HepG2 (cell line): ENCODE results near the gene UNC119B. TPM values are rescaled to one million over a fixed set of nuclear protein-coding genes. Genes with fewer than 3 reads are reported as not detected.

Experiments used
- ATAC-seq: fragments of 200-7000 bp; cut with Tn5 transposase; 3 replicates; pipeline ENCODE4 v1.9.1; 2020; ENCODE audit warnings: mild to moderate bottlenecking, moderate library complexity
- BruUV-seq: library from RNA; stranded (reverse); fragments of 400-500 nt; replicated peaks from 2 replicates; lab custom pipeline; 2021; lab: Mats Ljungman, UMichigan
- CTCF ChIA-PET: fragments of 300-600 bp; formaldehyde crosslinking; extraction: SDS; loops from one replicate; lab custom pipeline; 2021; ENCODE audit warnings: low total read pairs, inconsistent platforms, low intra/inter-chr PET ratio; lab: Yijun Ruan, JAX
- POLR2A ChIA-PET: fragments of 350-600 bp; sonication (Branson Sonifier 250); formaldehyde crosslinking; loops from one replicate; lab custom pipeline; 2020; ENCODE audit warnings: antibody characterized with exemption, inconsistent platforms; lab: Yijun Ruan, JAX
- DNase-seq: peaks from one replicate; pipeline ENCODE4 v3.0.0-alpha.2; 2015; ENCODE audit warnings: low spot score
- FAIRE-seq: peaks from 3 replicates; lab custom pipeline; 2011; peaks lifted over from hg19 to GRCh38; lab: Jason Lieb, UNC
- H2AFZ ChIP-seq: one replicate; pipeline ENCODE4 v1.6.1; 2011; ENCODE audit warnings: low read length, inconsistent platforms
- H3K27ac ChIP-seq: fragments of 300-600 bp; 3 replicates; pipeline ENCODE4 v1.8.0; 2011; ENCODE audit warnings: mixed run types, mild to moderate bottlenecking, mixed read lengths, low read length, inconsistent platforms; ENCODE audit not compliant: insufficient read depth; ENCODE audit errors: extremely low read length
- H3K27me3 ChIP-seq, 2 experiments: fragments of 200-600 bp in 1 of 2; 2 replicates in 1 of 2; 3 replicates in 1 of 2; pipeline versions ENCODE4 v1.6.0 to v1.8.0; 2011; ENCODE audit warnings: low read length in 2 of 2, mild to moderate bottlenecking in 2 of 2, moderate library complexity in 2 of 2, inconsistent platforms in 1 of 2; ENCODE audit not compliant: insufficient read depth in 2 of 2, control insufficient read depth in 1 of 2
- H3K36me3 ChIP-seq, 2 experiments: fragments of 200-600 bp in 1 of 2; replicated peaks in 1 of 2; 2 replicates in 1 of 2; 3 replicates in 1 of 2; pipeline versions ENCODE4 v1.5.1 to v1.8.0; 2011; ENCODE audit warnings: low read length in 2 of 2, inconsistent platforms in 1 of 2; ENCODE audit not compliant: insufficient read depth in 2 of 2, control insufficient read depth in 1 of 2
- H3K4me1 ChIP-seq: 2 replicates; pipeline ENCODE4 v1.5.1; 2012; ENCODE audit warnings: low read length, inconsistent platforms; ENCODE audit not compliant: insufficient read depth
- H3K4me2 ChIP-seq: 2 replicates; pipeline ENCODE4 v1.6.0; 2011; ENCODE audit warnings: low read depth, low read length, inconsistent platforms
- H3K4me3 ChIP-seq, 3 experiments: fragments of 200-600 bp in 1 of 3; sonication (generic), shearing (Covaris generic) in 1 of 3; replicated peaks in 1 of 3; 2 replicates each; pipeline ENCODE4 v1.5.1; 2011 to 2016; ENCODE audit warnings: low read length in 3 of 3, inconsistent platforms in 2 of 3, low read depth in 2 of 3, mild to moderate bottlenecking in 2 of 3, control low read depth in 1 of 3, mixed read lengths in 1 of 3; ENCODE audit not compliant: insufficient read depth in 1 of 3
- H3K79me2 ChIP-seq: one replicate; pipeline ENCODE4 v1.6.1; 2011; ENCODE audit warnings: low read length, inconsistent platforms; ENCODE audit not compliant: insufficient read depth
- H3K9ac ChIP-seq: 2 replicates; pipeline ENCODE4 v1.6.0; 2011; ENCODE audit warnings: mild to moderate bottlenecking, low read depth, low read length, inconsistent platforms; ENCODE audit not compliant: insufficient read depth
- H3K9me3 ChIP-seq: 2 replicates; pipeline ENCODE4 v1.5.1; 2012; ENCODE audit warnings: mild to moderate bottlenecking, low read length
- H4K20me1 ChIP-seq: 2 replicates; pipeline ENCODE4 v1.6.0; 2011; ENCODE audit warnings: inconsistent platforms, mild to moderate bottlenecking, low read length, moderate library complexity; ENCODE audit not compliant: insufficient read depth
- FOXO1 ChIP-seq: sonication (generic); formaldehyde crosslinking; IDR thresholded peaks from 2 replicates; pipeline ENCODE4 v1.4.0; 2020; ENCODE audit warnings: missing genetic modification reagents
- HIVEP1 ChIP-seq: sonication (generic); formaldehyde crosslinking; IDR thresholded peaks from 2 replicates; pipeline ENCODE4 v1.4.0; 2020; ENCODE audit warnings: mild to moderate bottlenecking, missing genetic modification reagents
- KDM4B ChIP-seq: sonication (generic); formaldehyde crosslinking; IDR thresholded peaks from 2 replicates; pipeline ENCODE4 v1.4.0; 2020; ENCODE audit warnings: missing genetic modification reagents
- KDM5B ChIP-seq: sonication (generic); formaldehyde crosslinking; IDR thresholded peaks from 2 replicates; pipeline ENCODE4 v1.4.0; 2020; ENCODE audit warnings: missing genetic modification reagents, mild to moderate bottlenecking, borderline replicate concordance
- KLF9 ChIP-seq: IDR thresholded peaks from 2 replicates; pipeline ENCODE4 v1.6.1; 2016; ENCODE audit warnings: low read depth
- PHF8 ChIP-seq: sonication (generic); formaldehyde crosslinking; IDR thresholded peaks from 2 replicates; pipeline ENCODE4 v1.5.0; 2020; ENCODE audit warnings: missing genetic modification reagents
- PLRG1 ChIP-seq: fragments of 450-650 bp; conservative IDR thresholded peaks from 2 replicates; pipeline ENCODE4 v1.6.1; 2016
- SYNCRIP ChIP-seq: fragments of 200-400 bp; formaldehyde crosslinking; IDR thresholded peaks from 2 replicates; pipeline ENCODE4 v1.6.1; 2018; ENCODE audit warnings: mild to moderate bottlenecking, low read depth, low read length; ENCODE audit not compliant: insufficient read depth
- ZNF17 ChIP-seq: sonication (generic); formaldehyde crosslinking; IDR thresholded peaks from 2 replicates; pipeline ENCODE4 v1.5.0; 2020; ENCODE audit warnings: mild to moderate bottlenecking, missing genetic modification reagents
- ZNF205 ChIP-seq: IDR thresholded peaks from 2 replicates; pipeline ENCODE4 v1.6.1; 2018; ENCODE audit warnings: missing biosample characterization, missing genetic modification reagents
- ZNF549 ChIP-seq: sonication (generic); formaldehyde crosslinking; IDR thresholded peaks from 2 replicates; pipeline ENCODE4 v1.5.0; 2020; ENCODE audit warnings: missing genetic modification reagents
- ZNF737 ChIP-seq: sonication (generic); formaldehyde crosslinking; IDR thresholded peaks from 2 replicates; pipeline ENCODE4 v1.5.0; 2020; ENCODE audit warnings: missing genetic modification reagents, mild to moderate bottlenecking, borderline replicate concordance
- ZNF782 ChIP-seq: sonication (generic); formaldehyde crosslinking; IDR thresholded peaks from 2 replicates; pipeline ENCODE4 v1.4.0; 2020; ENCODE audit warnings: missing genetic modification reagents, mild to moderate bottlenecking, borderline replicate concordance
- ZZZ3 ChIP-seq: sonication (generic); formaldehyde crosslinking; IDR thresholded peaks from 2 replicates; pipeline ENCODE4 v1.4.0; 2020; ENCODE audit warnings: missing genetic modification reagents, mild to moderate bottlenecking, borderline replicate concordance
- WGBS: methylation state at CpG from one replicate; pipeline ENCODE4 v1.1.6; 2017; ENCODE audit warnings: low lambda C conversion rate; 5-methylcytosine and 5-hydroxymethylcytosine counted together
- in situ Hi-C: cut with HindIII; loops from 2 replicates; pipeline ENCODE4 v1.10.0; 2017; ENCODE audit warnings: low pct_unique_long_range_greater_than_20kb; ENCODE audit not compliant: extremely low pct_ligation_motif_present
- intact Hi-C: fragments of 100-400 bp; cut with micrococcal nuclease; formaldehyde crosslinking; loops from one replicate; pipeline ENCODE4 v1.10.0; 2022; ENCODE audit not compliant: unreplicated experiment
- polyA plus RNA-seq, 8 experiments: library from polyadenylated mRNA; depleted of rRNA in 3 of 8; stranded (reverse) in 7 of 8; unstranded in 1 of 8; fragments of >200 nt; fragmentation: Illumina TruSeq in 4 of 8; extraction: Trizol in 4 of 8; gene quantifications; 2 replicates each; pipeline versions ENCODE4 v1.2.1 to v1.2.3, GENCODE V29; 2011 to 2016; ENCODE audit warnings: low read depth in 4 of 8, missing spikeins in 1 of 8, mixed read lengths in 1 of 8; ENCODE audit not compliant: insufficient read depth in 1 of 8
- total RNA-seq, 5 experiments: library from RNA; depleted of rRNA; stranded (reverse); fragments of >200 nt; fragmentation: Illumina TruSeq; extraction: Trizol; gene quantifications; 2 replicates each; pipeline ENCODE4 v1.2.3, GENCODE V29; 2016; ENCODE audit warnings: low read depth in 1 of 5
- TF ChIP-seq, protein P1 (sequence below): sonication (generic); formaldehyde crosslinking; IDR thresholded peaks from 2 replicates; pipeline ENCODE4 v1.5.1; 2020; ENCODE audit warnings: missing genetic modification reagents, mild to moderate bottlenecking, borderline replicate concordance
- TF ChIP-seq, protein P2 (sequence below): IDR thresholded peaks from 2 replicates; pipeline ENCODE4 v1.6.1; 2016; ENCODE audit warnings: low read depth, borderline replicate concordance

UNC119B gene
- total and polyA plus RNA-seq, 2 of the 13 experiments (the other 11 are each of a cell fraction or from before 2014, with no cell fraction given): 19.6 to 19.7 TPM

DNA sequence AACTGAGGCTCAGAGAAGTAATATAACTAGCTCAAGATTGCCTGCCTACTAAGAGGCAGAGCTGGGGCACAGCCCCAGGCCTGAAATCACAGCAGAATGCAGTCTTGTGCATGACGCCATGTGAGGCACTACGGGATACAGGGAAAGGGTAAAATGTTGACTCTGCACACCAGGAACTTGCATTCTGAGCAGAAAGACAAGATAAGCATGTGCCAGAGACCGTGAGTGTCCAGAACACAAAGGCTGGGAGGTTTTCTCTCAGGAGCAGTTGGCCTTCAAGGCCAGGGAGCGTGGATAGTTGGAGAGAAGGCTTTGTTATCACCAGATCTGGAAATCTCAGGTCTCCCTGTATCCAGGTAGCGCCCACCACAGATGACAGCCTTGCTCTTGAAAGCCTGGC, 46.5 kb upstream of the UNC119B start:
- FAIRE-seq (no peak), ATAC-seq (no peak), DNase-seq (no peak)
- Histone ChIP-seq H3K4me3 (no peak overlapping the region), H4K20me1 (no peaks in the 10 kb centered on the region), H3K27ac (no peak overlapping the region), H3K9me3 (no peaks in the 10 kb centered on the region), H3K4me2 (no peak overlapping the region), H3K79me2 (no peaks in the 10 kb centered on the region), H3K27me3 (peaks cover 4 to 13% of the 10 kb centered on the region in 2 experiments; a peak in 3 of 5 replicates)
- POLR2A ChIA-PET: interaction anchor here (1.3 kb wide), 1 partner anchor 23 kb away, joined by 3 read pairs; the partner anchor contains the start of gene MLEC
- no TSS peak for BruUV-seq
- WGBS: 14% methylated on average over 5 of the region's 5 CpGs
- CTCF ChIA-PET: no interaction called here
- intact Hi-C loops: no loop called here
- TF ChIP-seq KLF9 (CRISPR knock-in tag): no peak
- no peak for TF ChIP-seq ZZZ3 (CRISPR knock-in tag)
- TF ChIP-seq ZNF737 (CRISPR knock-in tag): no peak
- TF ChIP-seq, all 625 proteins: peak for 0
- H3K4me1 ChIP-seq: peaks cover 9% of the 10 kb centered on the region
- no peaks in the 10 kb centered on the region for H3K36me3 ChIP-seq
- H2AFZ ChIP-seq: no peak overlapping the region
- no peak overlapping the region for H3K9ac ChIP-seq
- in situ Hi-C loops: no loop called here

DNA sequence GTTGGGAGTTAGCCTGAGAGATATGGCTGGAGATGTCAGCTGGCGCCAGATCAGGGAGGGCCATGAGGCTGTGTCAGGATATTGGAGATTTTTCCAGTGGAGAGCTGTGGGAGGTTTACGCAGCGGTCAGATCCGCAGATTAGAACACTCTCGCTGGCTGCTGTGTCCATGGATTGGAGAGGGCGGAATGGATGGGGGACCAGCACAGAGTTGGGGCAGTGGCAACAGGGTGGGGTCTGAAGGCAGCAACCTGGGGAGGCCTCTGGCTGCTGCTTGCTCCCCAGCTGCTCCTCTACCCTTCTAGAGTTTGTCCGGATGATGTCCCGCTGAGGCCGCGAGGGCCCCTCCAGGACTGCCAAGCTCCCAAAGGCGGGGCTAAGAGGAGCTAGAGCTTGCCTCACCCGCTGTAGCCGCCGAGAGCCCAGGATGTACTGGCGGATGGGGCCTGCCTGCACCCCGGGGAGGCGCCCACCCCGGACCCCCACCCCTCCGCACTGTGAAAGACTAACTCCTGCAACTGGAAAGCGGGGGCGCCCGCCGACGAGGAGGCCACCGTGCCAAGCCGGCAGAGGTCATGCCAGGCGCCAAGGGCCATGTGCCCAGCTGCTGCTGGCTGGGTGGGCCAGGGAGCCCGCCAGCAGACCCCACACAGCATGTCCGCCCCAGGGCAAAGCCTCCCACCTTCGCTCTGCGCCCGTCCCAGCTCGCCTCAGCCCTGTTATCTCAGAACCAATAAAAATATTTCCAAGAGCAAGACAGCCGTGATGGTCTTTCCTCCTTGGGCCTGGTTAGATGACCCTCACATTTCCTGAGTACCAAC, 43.5 kb upstream of the UNC119B start:
- WGBS: 52% methylated on average over 12 of the region's 34 CpGs
- intact Hi-C loops: no loop called here
- in situ Hi-C loops: no loop called here
- Histone ChIP-seq H3K36me3 (no peaks in the 10 kb centered on the region), H3K27me3 (peaks cover 3 to 17% of the 10 kb centered on the region in 2 experiments; a peak in 1 of 5 replicates), H3K4me2 (no peak overlapping the region), H3K9ac (no peak overlapping the region), H3K4me1 (no peaks in the 10 kb centered on the region), H3K79me2 (no peaks in the 10 kb centered on the region), H3K9me3 (no peaks in the 10 kb centered on the region), H3K27ac (no peak overlapping the region), H2AFZ (no peak overlapping the region), H3K4me3 (no peak overlapping the region), H4K20me1 (no peaks in the 10 kb centered on the region)
- ChIA-PET CTCF (no interaction called here), POLR2A (no interaction called here)
- no peak for FAIRE-seq
- BruUV-seq: no TSS peak
- no peak for DNase-seq
- ATAC-seq: no peak
- TF ChIP-seq, protein P1, sequence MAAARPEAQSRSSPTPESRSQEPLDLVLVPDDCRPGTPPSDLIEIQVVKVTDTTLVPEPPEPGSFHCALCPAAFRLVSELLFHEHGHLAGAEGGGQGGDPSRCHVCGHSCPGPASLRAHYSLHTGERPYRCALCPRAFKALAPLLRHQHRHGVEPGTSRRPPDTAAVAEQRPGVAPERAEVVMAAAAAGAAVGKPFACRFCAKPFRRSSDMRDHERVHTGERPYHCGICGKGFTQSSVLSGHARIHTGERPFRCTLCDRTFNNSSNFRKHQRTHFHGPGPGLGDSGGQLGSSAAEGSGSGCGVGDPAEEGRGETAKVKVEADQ (CRISPR knock-in tag): no peak
- TF ChIP-seq SYNCRIP (no peak), ZNF782 (CRISPR knock-in tag) (no peak), ZNF549 (CRISPR knock-in tag) (no peak), ZNF205 (CRISPR knock-in tag) (no peak), KDM4B (CRISPR knock-in tag) (no peak), HIVEP1 (CRISPR knock-in tag) (no peak), ZNF17 (CRISPR knock-in tag) (no peak), KDM5B (no peak), FOXO1 (CRISPR knock-in tag) (no peak), PLRG1 (no peak), PHF8 (CRISPR knock-in tag) (no peak)
- TF ChIP-seq, protein P2, sequence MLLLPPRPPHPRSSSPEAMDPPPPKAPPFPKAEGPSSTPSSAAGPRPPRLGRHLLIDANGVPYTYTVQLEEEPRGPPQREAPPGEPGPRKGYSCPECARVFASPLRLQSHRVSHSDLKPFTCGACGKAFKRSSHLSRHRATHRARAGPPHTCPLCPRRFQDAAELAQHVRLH (CRISPR knock-in tag): no peak
